ENCODE data around the gene OR2H1. TPM values are rescaled to one million over a fixed set of nuclear protein-coding genes. Genes with fewer than 3 reads are reported as not detected.

The OR2H1 gene
- polyA plus RNA-seq, 1 donor from 2014 or later: not detected

DNA sequence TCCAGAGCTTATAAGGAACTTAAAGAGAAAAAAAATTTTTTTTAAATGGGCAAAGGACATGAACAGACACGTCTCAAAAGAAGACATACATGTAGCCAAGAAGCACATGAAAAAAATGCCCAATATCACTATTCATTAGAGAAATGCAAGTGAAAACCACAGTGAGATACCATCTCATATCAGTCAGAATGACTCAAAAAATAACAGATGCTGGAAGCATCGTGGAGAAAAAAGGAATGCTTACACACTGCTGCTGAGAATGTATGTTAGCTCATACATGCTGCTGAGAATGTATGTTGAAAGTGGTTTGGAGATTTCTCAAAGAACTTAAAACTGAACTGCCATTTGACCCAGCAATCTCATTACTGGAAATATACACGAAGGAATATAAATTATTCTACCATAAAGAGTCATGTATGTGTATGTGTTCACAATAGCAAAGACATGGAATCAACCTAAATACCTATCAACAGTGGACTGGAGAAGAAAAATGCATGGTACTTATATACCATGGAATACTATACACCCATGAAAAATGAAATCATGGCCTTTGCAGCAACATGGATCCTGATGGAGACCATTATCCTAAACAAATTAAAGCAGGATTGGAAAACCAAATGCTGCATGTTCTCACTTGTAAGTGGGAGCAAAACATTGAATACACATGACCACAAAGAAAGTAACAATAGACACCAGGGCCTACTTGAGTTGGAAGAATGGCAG lies 5.3 kb upstream of the OR2H1 start:
- Histone ChIP-seq H3K9me3 (ENCODE audit: low read length) (no peaks in the 10 kb centered on the region), H3K9ac (ENCODE audit: low read length) (no peak overlapping the region), H3K9me2 (ENCODE audit: insufficient read depth, low read length) (no peaks in the 10 kb centered on the region), H3K36me3 (ENCODE audit: insufficient read depth, low read length) (no peaks in the 10 kb centered on the region), H3K4me2 (ENCODE audit: low read length) (no peak overlapping the region), H4K20me1 (ENCODE audit: insufficient read depth) (no peaks in the 10 kb centered on the region), H3K27ac (ENCODE audit: low read length) (no peak overlapping the region), H2AFZ (ENCODE audit: low read depth, low read length) (no peak overlapping the region), H3K27me3 (ENCODE audit: insufficient read depth, low read depth, low read length) (no peaks in the 10 kb centered on the region), H3K4me3 (ENCODE audit: low read length) (no peak overlapping the region), H3F3A (ENCODE audit: insufficient read depth, low read length, poor library complexity, severe bottlenecking) (no peaks in the 10 kb centered on the region), H3K79me2 (replicated peaks; ENCODE audit: insufficient read depth, low read length) (no peaks in the 10 kb centered on the region)
- no peak for TF ChIP-seq MXI1 (conservative IDR thresholded peaks at IDR 0.05; ENCODE audit: poor library complexity, severe bottlenecking)
- TF ChIP-seq TAF1 (IDR thresholded peaks at IDR 0.05; ENCODE audit: low read depth): no peak
- no peak for TF ChIP-seq RAD21 (conservative IDR thresholded peaks at IDR 0.05)
- no peak for TF ChIP-seq EP300 (conservative IDR thresholded peaks at IDR 0.05; ENCODE audit: poor library complexity, severe bottlenecking)
- no peak for TF ChIP-seq POLR2AphosphoS5 (IDR thresholded peaks at IDR 0.05)
- no peak for TF ChIP-seq SMC3 (conservative IDR thresholded peaks at IDR 0.05; ENCODE audit: poor library complexity)
- TF ChIP-seq, protein P1, sequence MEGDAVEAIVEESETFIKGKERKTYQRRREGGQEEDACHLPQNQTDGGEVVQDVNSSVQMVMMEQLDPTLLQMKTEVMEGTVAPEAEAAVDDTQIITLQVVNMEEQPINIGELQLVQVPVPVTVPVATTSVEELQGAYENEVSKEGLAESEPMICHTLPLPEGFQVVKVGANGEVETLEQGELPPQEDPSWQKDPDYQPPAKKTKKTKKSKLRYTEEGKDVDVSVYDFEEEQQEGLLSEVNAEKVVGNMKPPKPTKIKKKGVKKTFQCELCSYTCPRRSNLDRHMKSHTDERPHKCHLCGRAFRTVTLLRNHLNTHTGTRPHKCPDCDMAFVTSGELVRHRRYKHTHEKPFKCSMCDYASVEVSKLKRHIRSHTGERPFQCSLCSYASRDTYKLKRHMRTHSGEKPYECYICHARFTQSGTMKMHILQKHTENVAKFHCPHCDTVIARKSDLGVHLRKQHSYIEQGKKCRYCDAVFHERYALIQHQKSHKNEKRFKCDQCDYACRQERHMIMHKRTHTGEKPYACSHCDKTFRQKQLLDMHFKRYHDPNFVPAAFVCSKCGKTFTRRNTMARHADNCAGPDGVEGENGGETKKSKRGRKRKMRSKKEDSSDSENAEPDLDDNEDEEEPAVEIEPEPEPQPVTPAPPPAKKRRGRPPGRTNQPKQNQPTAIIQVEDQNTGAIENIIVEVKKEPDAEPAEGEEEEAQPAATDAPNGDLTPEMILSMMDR (IDR thresholded peaks at IDR 0.05; ENCODE audit: poor library complexity, severe bottlenecking): no peak
- no peak for TF ChIP-seq EZH2 (IDR thresholded peaks at IDR 0.05; ENCODE audit: borderline replicate concordance, insufficient read depth, low read length, poor library complexity, severe bottlenecking)
- TF ChIP-seq, protein P2, sequence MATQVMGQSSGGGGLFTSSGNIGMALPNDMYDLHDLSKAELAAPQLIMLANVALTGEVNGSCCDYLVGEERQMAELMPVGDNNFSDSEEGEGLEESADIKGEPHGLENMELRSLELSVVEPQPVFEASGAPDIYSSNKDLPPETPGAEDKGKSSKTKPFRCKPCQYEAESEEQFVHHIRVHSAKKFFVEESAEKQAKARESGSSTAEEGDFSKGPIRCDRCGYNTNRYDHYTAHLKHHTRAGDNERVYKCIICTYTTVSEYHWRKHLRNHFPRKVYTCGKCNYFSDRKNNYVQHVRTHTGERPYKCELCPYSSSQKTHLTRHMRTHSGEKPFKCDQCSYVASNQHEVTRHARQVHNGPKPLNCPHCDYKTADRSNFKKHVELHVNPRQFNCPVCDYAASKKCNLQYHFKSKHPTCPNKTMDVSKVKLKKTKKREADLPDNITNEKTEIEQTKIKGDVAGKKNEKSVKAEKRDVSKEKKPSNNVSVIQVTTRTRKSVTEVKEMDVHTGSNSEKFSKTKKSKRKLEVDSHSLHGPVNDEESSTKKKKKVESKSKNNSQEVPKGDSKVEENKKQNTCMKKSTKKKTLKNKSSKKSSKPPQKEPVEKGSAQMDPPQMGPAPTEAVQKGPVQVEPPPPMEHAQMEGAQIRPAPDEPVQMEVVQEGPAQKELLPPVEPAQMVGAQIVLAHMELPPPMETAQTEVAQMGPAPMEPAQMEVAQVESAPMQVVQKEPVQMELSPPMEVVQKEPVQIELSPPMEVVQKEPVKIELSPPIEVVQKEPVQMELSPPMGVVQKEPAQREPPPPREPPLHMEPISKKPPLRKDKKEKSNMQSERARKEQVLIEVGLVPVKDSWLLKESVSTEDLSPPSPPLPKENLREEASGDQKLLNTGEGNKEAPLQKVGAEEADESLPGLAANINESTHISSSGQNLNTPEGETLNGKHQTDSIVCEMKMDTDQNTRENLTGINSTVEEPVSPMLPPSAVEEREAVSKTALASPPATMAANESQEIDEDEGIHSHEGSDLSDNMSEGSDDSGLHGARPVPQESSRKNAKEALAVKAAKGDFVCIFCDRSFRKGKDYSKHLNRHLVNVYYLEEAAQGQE (IDR thresholded peaks at IDR 0.05; ENCODE audit: borderline replicate concordance): no peak

DNA sequence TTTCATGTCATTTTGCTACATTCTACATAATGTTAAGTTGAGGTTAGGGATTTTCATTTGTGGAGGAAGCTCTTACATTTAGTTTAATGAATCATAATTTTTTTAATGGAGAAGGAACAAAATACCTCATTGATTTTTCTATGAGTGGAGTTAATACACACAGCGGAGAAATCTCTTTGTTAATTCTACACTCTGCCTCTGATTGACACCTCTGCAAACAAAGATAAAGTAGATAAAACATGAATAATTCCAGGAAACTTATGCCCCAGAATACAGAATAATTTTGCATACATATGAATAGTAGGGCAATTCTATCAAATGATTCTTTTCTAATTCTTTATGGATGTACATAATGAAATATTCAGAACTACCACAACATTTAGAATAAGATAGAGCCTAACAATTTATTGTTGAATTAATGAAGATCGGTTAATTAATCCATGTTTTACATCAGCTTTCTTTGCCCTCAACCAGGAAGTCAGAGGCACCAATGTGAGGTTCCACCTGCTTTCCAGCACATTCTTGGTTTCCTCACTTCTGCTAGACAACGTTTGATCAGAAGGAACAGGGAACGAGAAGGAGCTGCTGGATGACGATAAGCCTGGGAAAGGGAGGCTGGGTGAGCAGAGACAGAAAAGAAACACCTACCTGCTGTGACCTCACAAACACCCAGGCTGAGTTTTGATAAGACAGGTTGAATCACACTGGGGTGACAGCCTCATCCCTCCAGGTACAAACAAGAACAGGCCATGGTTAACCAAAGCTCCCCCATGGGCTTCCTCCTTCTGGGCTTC lies 4.3 kb downstream of the OR2H1 start:
- H3K27me3 ChIP-seq (ENCODE audit: insufficient read depth, low read depth, low read length): no peaks in the 10 kb centered on the region
- H3K9me3 ChIP-seq (ENCODE audit: low read length): no peaks in the 10 kb centered on the region
- no peak for TF ChIP-seq EP300 (conservative IDR thresholded peaks at IDR 0.05; ENCODE audit: poor library complexity, severe bottlenecking)
- no peak for TF ChIP-seq MXI1 (conservative IDR thresholded peaks at IDR 0.05; ENCODE audit: poor library complexity, severe bottlenecking)
- TF ChIP-seq TAF1 (IDR thresholded peaks at IDR 0.05; ENCODE audit: low read depth): no peak
- TF ChIP-seq, protein P1 (IDR thresholded peaks at IDR 0.05; ENCODE audit: poor library complexity, severe bottlenecking): no peak
- no peak for TF ChIP-seq RAD21 (conservative IDR thresholded peaks at IDR 0.05)
- no peak for TF ChIP-seq POLR2AphosphoS5 (IDR thresholded peaks at IDR 0.05)
- no peak for TF ChIP-seq EZH2 (IDR thresholded peaks at IDR 0.05; ENCODE audit: borderline replicate concordance, insufficient read depth, low read length, poor library complexity, severe bottlenecking)
- TF ChIP-seq SMC3 (conservative IDR thresholded peaks at IDR 0.05; ENCODE audit: poor library complexity): no peak
- TF ChIP-seq, protein P2 (IDR thresholded peaks at IDR 0.05; ENCODE audit: borderline replicate concordance): no peak
- H3K9ac ChIP-seq (ENCODE audit: low read length): no peak overlapping the region
- no peaks in the 10 kb centered on the region for H4K20me1 ChIP-seq (ENCODE audit: insufficient read depth)
- H2AFZ ChIP-seq (ENCODE audit: low read depth, low read length): no peak overlapping the region
- H3K36me3 ChIP-seq (ENCODE audit: insufficient read depth, low read length): no peaks in the 10 kb centered on the region
- H3F3A ChIP-seq (ENCODE audit: insufficient read depth, low read length, poor library complexity, severe bottlenecking): no peaks in the 10 kb centered on the region
- no peak overlapping the region for H3K4me2 ChIP-seq (ENCODE audit: low read length)
- H3K79me2 ChIP-seq (replicated peaks; ENCODE audit: insufficient read depth, low read length): no peaks in the 10 kb centered on the region
- H3K9me2 ChIP-seq (ENCODE audit: insufficient read depth, low read length): no peaks in the 10 kb centered on the region
- H3K27ac ChIP-seq (ENCODE audit: low read length): no peak overlapping the region
- no peak overlapping the region for H3K4me3 ChIP-seq (ENCODE audit: low read length)
